PFSK-1 (cell line): ENCODE data around the gene CDA.

Experiments
- POLR2AphosphoS5 ChIP-seq: IDR thresholded peaks from 2 replicates; pipeline ENCODE4 v1.6.1; 2012; ENCODE audit warnings: low read depth, mild to moderate bottlenecking, control low read depth, low read length, moderate library complexity
- REST ChIP-seq, 2 experiments: IDR thresholded peaks; 2 replicates each; pipeline versions ENCODE4 v1.6.1 to v1.8.0; 2011 to 2012; ENCODE audit warnings: low read depth in 2 of 2, low read length in 2 of 2, control low read depth in 1 of 2, inconsistent platforms in 1 of 2, mild to moderate bottlenecking in 1 of 2, moderate library complexity in 1 of 2; ENCODE audit not compliant: insufficient read depth in 1 of 2
- TAF1 ChIP-seq: IDR thresholded peaks from 2 replicates; pipeline ENCODE4 v1.6.1; 2012; ENCODE audit warnings: low read length, control low read depth, borderline replicate concordance; ENCODE audit not compliant: insufficient read depth

- TF ChIP-seq TAF1 (no peak), REST (IDR thresholded peaks at IDR 0.05; ENCODE audit: insufficient read depth in 1 of 2, low read depth in 2 of 2, low read length in 2 of 2) (no peak), POLR2AphosphoS5 (no peak)
Observed at GRCh38 chr1:20600156-20600555, 11.3 kb downstream of the CDA start.
